GM19452 (cell line): ENCODE data around the gene SLC30A9.

ENCODE experiments used
- ATAC-seq: cut with Tn5 transposase; IDR thresholded peaks from one replicate; pipeline ENCODE4 v1.9.1; 2021; ENCODE audit not compliant: unreplicated experiment

SLC30A9 gene

DNA sequence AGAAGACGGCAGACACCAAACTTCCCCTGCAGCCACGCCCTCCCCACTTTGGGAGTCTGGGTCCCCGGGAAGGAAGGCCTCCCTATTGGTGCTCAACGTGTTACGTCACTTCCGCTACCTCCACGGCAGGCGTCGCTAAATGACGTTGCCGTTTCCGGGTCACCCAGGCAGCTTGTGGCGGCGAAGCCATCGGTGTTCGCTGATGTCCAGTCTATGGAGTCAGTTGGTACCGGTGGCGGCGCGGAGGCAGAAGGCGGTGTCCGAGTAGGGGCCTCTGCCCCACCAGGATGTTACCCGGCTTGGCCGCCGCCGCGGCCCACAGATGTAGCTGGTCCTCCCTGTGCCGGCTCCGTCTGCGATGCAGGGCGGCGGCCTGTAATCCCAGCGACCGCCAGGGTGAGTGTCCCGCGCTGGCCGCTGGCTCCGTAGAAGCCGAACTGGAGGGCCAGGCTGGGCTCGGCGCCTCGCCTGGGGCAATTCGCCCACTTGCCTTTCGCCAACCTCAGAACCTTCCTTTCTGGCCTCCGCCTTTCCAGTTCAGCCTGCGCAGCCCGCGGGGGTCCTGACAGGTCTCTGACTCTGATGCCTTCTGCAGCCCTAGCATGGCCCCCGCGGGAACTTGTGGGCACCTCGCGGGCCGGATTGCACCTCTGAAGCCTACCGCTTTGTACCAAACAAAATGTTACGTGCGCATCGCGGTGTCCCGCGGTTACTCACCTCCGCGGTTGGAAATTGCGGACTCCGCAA lies at the start of gene SLC30A9:
SLC30A9 (plus strand) TSS at position 166 of the 747 bp plus-strand sequence; CDS start at position 288, 122 bp downstream.
- peak; percentile 97 for ATAC-seq

DNA sequence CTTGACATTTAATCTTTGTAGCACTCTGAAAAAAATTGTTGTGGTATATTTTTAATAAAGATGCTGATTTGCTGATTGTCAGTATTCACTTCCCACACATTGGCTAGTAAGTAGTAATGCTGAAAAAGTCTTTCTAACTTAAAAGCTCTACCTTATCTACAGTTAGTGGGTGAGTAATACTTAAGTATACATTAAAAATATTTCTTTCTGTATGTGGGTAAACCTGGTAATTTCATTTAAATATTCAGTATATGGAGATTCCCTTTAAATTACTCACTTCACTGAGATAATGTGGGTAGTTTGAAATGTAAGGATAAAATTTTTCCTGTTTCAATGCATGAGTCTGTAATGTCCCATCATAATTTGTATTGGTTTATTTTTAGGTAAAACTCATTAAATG lies 49.5 kb upstream of the SLC30A9 start:
- ATAC-seq, result no peak

DNA sequence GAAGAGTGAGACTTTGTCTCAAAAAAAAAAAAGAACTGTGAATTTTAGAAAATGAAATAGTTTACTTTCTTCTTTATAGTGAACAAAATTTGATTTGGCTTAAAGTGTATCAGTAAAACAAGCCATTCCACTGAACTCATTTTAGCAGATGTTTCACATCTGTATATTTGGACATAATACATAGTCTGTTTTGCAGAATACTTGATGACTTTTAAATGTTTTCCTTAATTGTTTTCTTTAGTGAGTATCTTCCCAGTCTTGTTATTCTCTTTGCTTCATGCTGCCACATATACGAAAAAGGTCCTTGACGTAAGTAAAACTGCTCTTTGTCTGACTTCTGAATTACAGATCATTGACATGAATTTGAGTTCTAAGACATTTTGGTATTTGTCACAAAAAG lies 46.8 kb upstream of the SLC30A9 start:
- no peak for ATAC-seq

DNA sequence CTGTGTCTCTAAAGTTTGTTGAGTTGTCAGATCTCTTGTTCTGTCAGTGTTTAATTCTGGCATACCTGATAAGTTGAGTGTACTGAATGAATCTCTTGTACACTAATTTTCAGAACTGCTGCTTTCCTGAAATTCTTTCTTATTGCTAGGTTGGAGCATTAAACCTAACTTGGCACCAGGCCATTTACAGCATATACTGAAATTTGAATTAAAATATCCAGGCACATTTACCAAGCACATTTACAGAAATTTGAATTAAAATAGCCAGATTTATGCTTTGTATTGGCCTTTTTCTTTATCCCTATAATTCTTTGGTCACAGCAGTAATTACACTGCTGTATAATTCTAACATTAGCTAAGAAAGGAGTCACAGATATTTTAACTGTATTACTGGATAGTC lies 46.2 kb upstream of the SLC30A9 start:
- no peak for ATAC-seq

DNA sequence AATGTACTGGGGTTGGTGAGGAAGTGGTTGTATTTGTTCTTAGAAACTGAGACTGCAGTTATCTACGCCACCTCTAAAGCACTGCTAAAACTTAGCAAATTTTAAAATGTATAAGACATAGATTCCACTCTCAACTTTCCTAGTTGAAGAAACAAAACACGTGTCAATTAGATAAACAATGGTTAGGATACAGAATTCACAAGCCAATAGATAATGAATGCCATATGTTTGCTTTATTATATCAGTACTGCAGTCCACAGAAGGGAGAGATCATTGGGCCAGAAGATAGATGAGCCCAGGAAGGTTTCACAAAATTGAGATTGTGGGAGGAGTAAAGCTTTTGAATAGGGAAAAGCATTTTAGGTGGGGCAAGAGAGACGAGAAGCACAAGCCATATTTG lies 40.8 kb upstream of the SLC30A9 start:
- no peak for ATAC-seq

DNA sequence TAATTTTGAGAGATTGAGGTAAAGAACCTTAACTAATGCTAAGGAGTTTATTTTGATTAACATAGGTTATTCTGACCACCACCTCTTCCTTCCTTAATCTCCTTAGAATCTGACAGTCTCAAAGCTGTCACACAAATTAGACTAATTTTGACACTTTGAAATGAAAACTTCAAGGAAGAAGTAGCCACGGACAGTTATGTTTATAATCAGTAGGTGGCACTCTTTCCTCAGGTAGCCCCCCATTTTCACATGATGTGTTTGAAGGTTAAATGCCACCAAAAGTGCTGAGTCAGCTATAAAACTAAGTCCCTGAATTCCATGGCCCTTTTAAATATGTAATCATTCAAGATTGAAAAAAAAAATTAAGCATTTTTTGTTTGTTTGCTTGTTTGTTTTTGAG lies 32.7 kb upstream of the SLC30A9 start:
- no peak for ATAC-seq

DNA sequence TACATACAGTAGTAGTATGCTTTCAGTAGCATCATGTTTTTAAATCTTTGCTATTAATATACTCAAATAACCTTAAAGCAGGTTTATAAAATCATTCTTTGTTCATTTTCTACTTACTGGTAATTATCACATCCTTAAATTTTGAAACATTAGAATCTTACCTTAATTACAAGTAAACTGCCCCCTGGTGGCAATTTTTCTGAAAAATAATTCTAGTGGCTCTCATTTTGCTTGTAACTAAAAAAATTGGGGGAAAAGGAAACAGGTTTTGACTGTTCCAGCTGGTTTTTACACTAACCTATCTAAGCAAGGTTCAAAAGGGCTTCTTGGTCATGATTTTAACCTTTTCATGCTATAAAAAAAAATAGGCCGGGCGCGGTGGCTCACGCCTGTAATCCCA lies 27.2 kb upstream of the SLC30A9 start:
- ATAC-seq, result no peak

DNA sequence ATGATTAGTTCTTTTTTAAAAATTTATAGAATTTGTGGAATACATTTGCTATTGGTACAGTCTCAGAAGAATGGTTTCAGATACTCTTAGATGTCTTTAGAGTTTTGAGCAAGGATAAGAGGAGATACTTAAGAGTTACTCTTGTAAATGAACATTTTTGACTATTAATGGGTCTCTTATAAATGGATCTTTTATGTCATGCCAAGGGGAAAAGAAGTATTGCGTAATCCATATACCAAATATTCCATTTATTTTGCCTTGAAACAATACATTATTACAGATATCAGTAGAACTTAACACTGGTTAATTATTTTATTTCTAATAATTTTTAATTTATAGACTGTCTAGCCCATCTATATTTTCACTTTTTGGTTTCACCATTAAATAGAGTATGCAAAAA lies 25.9 kb upstream of the SLC30A9 start:
- ATAC-seq, result no peak

DNA sequence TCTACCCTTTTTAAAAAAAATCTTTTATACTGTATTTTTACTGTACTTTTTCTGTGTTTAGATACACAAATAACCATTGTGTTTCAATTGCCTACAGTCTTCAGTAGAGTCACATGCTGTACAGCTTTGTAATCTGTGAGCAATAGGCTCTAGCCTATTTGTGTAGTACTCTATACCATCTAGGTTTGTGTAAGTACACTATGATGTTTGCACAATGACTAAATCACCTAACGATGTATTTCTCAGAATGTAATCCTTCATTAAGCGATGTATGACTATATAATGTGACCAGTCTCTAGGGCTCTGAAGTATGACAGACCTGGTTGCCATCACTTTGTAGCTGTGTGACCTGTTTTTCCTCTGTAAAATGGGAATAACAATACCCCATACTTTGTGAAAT lies 22.9 kb upstream of the SLC30A9 start:
- ATAC-seq, result no peak

DNA sequence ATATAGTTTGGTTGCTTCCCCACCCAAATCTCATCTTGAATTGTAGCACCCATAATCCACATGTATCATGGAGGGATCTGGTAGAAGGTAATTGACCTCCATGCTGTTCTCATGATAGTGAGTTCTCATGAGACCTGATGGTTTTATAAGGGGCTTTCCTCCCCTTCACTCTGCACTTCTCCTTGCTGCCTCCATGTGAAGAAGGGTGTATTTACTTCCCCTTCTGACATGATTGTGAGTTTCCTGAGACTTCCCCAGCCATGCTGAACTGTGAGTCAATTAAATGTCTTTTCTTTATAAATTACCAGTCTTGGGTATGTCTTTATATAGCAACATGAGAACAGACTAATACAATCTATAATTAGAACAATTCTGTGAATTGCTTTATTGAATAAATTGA lies 20.7 kb upstream of the SLC30A9 start:
- ATAC-seq, result no peak

DNA sequence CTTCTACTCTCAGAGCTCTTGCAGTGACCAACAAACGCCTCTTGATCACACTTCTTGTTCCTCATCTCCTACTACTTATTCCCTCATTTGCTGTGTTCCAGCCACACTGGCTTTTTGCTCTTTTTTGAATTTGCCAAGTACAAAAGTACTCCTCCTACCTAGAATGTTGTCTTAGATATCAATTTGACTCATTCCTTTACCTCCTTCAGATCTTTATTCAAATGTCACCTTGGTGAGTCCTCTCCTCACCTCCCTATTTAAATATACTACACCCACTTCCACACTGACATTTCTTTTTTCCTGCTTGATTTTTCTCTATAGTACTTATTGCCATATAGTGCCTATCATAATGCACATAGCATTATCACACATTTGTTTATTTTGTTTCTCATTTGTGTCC lies 15.0 kb upstream of the SLC30A9 start:
- no peak for ATAC-seq

DNA sequence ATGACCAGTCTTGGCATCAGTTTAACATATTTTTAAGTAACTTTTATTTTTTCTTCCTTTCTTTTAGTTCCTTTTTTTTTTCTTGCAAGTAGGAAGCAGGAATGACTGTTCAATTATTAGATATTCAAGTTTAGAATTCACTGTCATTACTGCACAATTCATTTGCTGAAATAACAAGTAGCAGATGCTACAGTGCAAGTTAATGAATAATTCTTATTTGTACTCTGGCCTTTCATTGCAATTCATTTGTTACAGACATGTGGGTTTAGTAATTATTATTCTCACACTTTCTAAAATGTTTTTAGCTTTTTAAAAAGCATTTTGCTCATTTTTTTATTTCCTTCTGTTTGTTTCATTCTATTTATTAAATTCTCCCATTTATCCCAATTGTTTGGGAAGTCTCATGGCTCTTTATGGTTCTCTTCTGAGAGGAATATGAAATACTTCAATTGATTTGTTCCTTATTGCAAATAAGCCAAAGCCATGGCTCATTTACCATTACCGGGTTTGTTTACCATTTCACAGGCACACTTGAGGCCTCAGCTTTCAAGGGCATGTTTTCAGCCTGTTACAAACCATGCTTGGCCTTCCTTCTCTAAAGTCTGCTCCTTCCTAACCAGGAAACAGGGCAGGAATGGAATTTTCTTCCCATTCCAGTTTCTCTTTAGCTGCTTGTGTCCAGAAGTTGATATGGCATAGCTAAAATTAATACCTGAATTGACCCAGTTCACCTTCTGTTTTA lies 13.4 kb upstream of the SLC30A9 start:
- no peak for ATAC-seq

DNA sequence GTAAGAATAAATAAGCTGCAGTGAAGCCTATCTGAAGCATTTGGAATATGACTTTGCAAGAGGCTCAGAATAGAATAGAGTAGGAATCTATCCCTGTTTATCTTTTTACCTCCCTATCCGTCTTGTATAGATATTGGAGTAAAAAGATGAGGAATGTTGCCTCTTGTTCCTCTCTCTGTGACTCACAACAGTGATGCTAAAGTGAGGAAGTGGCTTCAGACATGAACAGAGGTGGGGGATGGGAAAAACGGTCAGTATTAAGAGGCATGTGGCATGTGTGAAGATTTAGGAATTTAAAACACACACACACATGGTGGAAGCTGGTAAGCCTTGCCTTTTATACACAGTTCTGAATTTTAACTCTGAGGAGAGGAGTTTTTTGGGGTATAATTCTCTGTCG lies 12.6 kb upstream of the SLC30A9 start:
- ATAC-seq, result no peak

DNA sequence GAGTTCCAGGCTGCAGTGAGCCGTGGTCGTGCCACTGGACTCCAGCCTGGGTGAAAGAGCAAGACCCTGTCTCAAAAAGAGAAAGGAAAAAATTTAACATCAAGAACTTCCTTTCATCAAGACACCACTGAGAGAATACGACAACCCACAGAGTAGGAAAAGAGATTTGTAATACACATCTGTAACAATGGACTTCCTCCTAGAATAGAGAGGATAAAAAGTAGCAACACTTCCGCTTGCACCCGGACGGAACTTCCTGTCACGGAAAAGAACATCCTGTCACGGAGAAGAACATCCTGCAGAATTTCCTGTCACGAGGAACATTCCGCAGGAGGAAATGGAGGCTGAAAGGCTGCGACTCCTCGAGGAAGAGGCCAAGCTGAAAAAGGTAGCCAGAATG lies 8.9 kb upstream of the SLC30A9 start, which contains the start of gene DCAF4L1:
DCAF4L1 (plus strand) TSS at position 301 of the 400 bp plus-strand sequence; CDS start at position 338, 37 bp downstream.
- no peak for ATAC-seq

DNA sequence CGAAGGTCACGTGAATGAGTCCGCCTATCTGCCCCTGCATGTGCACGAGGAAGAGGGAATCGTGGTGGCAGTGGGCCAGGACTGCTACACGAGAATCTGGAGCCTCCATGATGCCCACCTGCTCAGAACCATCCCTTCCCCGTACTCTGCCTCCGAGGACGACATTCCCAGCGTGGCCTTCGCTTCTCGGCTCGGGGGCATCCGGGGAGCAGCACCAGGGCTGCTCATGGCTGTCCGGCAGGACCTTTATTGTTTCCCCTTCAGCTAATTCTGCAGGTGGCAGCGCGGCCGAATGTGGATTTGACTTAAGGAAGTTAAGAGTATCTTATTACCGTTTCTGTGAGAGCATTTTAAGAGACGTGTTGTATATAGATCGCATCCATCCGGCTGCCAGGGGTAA lies 7.6 kb upstream of the SLC30A9 start:
- ATAC-seq, result no peak

DNA sequence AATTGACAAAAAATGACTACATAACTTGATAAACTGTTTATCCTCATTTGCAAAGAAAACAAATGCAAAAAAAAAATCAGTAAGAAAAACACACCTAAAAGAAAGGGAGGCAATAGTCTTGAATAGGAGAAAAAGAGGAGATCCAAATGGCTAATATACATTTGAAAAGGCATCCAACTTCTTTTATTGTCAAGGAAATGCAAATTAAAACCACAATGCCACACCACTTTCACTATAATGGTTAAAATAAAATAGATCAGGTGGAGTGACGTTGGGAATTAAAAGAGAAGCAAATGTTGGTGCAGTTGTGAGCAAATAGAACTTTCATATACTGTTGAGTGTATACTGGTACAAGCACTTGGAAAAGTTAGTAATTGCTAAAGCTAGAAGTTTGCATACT lies 5.2 kb upstream of the SLC30A9 start:
- no peak for ATAC-seq

DNA sequence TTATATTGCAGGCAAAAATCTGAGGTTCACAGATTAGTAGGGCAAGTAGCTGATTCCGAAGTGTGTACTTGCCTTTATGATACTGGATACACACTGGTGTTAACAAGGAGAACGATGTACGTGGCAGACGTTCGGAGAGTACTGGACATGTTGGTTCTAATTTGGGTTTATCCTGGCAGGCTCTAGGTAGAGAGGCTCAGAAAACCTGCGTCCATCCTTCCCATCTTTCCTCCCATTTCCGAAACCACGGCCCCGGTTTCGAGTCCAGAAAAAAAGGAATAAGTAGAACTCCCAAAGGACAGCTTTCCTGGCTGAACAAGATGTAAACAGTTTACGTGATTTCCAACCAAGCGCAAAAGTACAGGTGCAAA lies 351 bp upstream of the SLC30A9 start:
- ATAC-seq, result peak; percentile 18

DNA sequence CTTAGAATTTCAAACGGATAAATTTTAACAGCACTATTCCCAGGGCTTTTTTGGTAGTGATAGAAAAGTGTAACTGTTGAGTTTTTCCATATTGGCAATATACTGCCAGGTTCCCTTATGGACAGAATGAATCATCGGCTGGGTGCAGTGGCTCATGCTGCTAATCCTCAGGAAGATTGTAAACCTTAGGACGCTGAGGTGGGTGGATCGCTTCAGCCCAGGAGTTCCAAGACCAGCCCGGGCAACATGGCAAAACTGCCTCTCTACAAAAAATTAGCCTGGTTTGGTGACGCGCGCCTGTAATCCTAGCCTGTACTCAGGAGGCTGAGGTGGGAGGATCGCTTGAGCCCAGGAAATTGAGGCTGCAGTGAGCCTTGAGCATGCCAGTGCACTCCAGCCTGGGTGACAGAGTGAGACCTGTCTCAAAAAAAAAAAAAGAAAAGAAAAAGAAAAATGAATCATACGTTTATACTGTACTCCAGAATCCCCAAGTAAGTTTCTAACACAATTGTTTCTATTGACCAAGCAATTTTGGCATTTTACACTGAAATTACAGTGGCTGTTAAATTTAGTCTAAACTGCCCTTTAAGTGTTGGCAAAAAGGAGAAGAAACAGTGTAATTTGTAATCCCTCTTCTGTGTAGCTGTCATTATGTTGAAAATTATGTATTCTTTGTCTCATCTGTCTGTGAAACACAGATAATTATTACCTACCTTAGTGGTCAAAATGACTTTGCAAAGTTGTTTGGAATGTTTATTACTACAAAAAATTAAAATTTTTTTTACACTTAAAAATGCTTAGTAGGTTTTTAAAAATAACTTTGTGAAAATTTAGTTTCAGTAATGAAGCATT lies 1.8 kb downstream of the SLC30A9 start:
- no peak for ATAC-seq

DNA sequence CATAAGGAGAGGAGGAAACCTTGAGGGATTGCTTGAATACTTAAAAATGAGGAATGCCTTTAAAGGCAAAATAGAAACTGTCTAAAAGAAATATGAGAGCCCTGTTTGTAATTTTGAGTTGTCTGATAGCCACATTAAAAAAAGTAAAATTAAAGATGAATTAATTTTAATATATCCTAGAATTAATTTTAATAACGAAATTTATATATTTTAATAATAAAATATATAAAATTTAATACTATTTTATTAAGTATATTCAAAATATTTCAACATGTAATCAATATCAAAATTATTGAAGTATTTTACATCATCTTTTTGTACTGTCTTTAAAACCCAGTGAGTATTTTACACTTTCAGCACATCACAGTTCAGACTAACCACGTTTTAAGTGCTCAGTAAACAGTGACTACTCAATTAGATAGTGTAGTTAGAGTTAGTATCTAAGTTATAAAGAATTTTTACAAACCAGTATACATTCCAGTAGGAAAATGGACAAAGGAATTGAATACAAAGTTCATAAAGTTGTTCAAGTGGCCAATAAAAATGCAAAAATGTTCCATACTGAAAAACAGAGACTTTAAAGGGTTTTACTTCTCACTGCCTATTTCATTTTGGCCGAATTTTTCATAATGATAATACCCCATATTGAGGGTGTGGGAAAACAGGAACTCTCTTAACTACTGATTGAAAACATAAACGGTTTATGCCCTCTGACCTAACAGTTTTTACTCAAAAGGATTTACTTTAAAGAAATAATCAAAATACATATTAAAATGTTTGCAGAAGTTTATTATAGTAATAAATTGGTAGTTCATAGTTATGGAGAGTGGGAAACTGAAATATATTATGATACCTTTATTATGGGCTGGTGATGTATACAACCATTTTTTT lies 2.9 kb downstream of the SLC30A9 start:
- no peak for ATAC-seq

DNA sequence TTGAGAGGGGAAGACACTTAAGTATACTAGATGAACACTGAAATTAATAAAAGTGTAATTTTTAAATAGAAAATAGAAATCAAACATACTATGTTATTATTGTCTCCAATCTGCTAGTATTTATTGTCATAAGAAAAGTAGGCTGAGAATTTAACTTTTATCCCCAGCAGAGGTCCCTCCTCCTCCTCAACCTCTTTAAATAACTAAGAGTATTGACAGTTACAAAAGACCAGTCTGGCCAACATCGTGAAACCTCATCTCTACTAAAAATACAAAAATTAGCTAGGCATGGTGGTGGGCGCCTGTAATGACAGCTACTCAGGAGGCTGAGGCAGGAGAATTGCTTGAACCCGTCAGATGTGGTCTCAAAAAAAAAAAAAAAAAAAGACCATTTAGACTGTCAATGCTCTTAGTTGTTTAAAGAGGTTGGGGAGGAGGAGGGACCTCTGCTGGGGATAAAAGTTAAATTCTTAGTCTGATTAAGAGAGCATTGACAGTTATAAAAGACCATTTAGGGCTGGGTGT lies 4.2 kb downstream of the SLC30A9 start:
- ATAC-seq, result no peak
